T-helper 2 cell treated with Interferon-gamma antibody and Interleukin-4, amounts not matched to agents 5 μg/mL and 100 μg/mL, for 36 hours (primary cell): ENCODE measurements around the gene CHD9NB.
"Not testable (repeated sequence)": the region's sequence is repeated elsewhere in the genome, so short reads cannot be mapped to it uniquely, and the experiment has no call there.

Experiments used
- DNase-seq: peaks from one replicate; pipeline ENCODE4 v3.0.0; 2021; ENCODE audit warnings: low spot score
- H3K27ac Mint-ChIP-seq: one replicate; pipeline ENCODE4 v1.8.0; 2021; ENCODE audit warnings: mild to moderate bottlenecking, mixed read lengths
- H3K27me3 Mint-ChIP-seq: one replicate; pipeline ENCODE4 v1.8.0; 2021; ENCODE audit warnings: low read depth, mixed read lengths
- H3K36me3 Mint-ChIP-seq: one replicate; pipeline ENCODE4 v1.8.0; 2021; ENCODE audit warnings: low read depth, mixed read lengths
- H3K4me1 Mint-ChIP-seq: one replicate; pipeline ENCODE4 v1.8.0; 2021; ENCODE audit warnings: low read depth, mixed read lengths
- H3K4me3 Mint-ChIP-seq: one replicate; pipeline ENCODE4 v1.8.0; 2022; ENCODE audit warnings: mild to moderate bottlenecking, moderate library complexity, mixed read lengths
- H3K9me3 Mint-ChIP-seq: one replicate; pipeline ENCODE4 v1.8.0; 2021; ENCODE audit warnings: mixed read lengths

CHD9NB gene

GRCh38 chr16:53075461-53075860, 22.8 kb upstream of the CHD9NB start:
- not testable (repeated sequence) for H3K4me3 Mint-ChIP-seq, H3K4me1 Mint-ChIP-seq, H3K27ac Mint-ChIP-seq, DNase-seq, H3K27me3 Mint-ChIP-seq
- peaks cover 23% of the 10 kb centered on the region for H3K9me3 Mint-ChIP-seq
- peaks cover 22% of the 10 kb centered on the region for H3K36me3 Mint-ChIP-seq

- H3K27ac Mint-ChIP-seq, H3K27me3 Mint-ChIP-seq, DNase-seq, H3K4me3 Mint-ChIP-seq: not testable (repeated sequence)
- Mint-ChIP-seq H3K36me3 (peaks cover 28% of the 10 kb centered on the region), H3K9me3 (peaks cover 23% of the 10 kb centered on the region), H3K4me1 (peaks cover 11% of the 10 kb centered on the region)
Measured at GRCh38 chr16:53074296-53074695, 21.6 kb upstream of the CHD9NB start.

- peaks cover 20% of the 10 kb centered on the region for H3K4me1 Mint-ChIP-seq
- H3K27me3 Mint-ChIP-seq, result no peaks in the 10 kb centered on the region
- DNase-seq, result no peak
- no peak overlapping the region for H3K4me3 Mint-ChIP-seq
- H3K27ac Mint-ChIP-seq, result no peak overlapping the region
- H3K36me3 Mint-ChIP-seq, result peaks cover 30% of the 10 kb centered on the region
- peaks cover 21% of the 10 kb centered on the region for H3K9me3 Mint-ChIP-seq
Measured at GRCh38 chr16:53073022-53073421, 20.3 kb upstream of the CHD9NB start.

- H3K4me3 Mint-ChIP-seq, result no peak overlapping the region
Measured at GRCh38 chr16:53071748-53072301, 19.1 kb upstream of the CHD9NB start.

GRCh38 chr16:53069772-53070171, 17.1 kb upstream of the CHD9NB start:
- H3K27ac Mint-ChIP-seq, result no peak overlapping the region
- peaks cover 33% of the 10 kb centered on the region for H3K4me1 Mint-ChIP-seq
- no peaks in the 10 kb centered on the region for H3K27me3 Mint-ChIP-seq
- DNase-seq, result no peak
- H3K36me3 Mint-ChIP-seq, result peaks cover 23% of the 10 kb centered on the region
- H3K9me3 Mint-ChIP-seq, result peaks cover 13% of the 10 kb centered on the region
- no peak overlapping the region for H3K4me3 Mint-ChIP-seq

More at GRCh38 chr16:53071748-53072301, 19.1 kb upstream of the CHD9NB start:
- DNase-seq, result no peak
- Mint-ChIP-seq H3K27ac (no peak overlapping the region), H3K9me3 (peaks cover 20% of the 10 kb centered on the region), H3K4me1 (peaks cover 26% of the 10 kb centered on the region), H3K36me3 (peaks cover 31% of the 10 kb centered on the region), H3K27me3 (no peaks in the 10 kb centered on the region)

- peak overlapping the region; percentile 38 for H3K4me3 Mint-ChIP-seq
- peak overlapping the region; percentile 56 for H3K27ac Mint-ChIP-seq
- no peaks in the 10 kb centered on the region for H3K27me3 Mint-ChIP-seq
- H3K36me3 Mint-ChIP-seq, result peaks cover 13% of the 10 kb centered on the region
- H3K9me3 Mint-ChIP-seq, result peaks cover 4% of the 10 kb centered on the region
- H3K4me1 Mint-ChIP-seq, result peaks cover 39% of the 10 kb centered on the region
- DNase-seq, result no peak
Measured at GRCh38 chr16:53068423-53068833, 15.7 kb upstream of the CHD9NB start.

- Mint-ChIP-seq H3K4me3 (no peak overlapping the region), H3K4me1 (peaks cover 39% of the 10 kb centered on the region), H3K9me3 (no peaks in the 10 kb centered on the region), H3K27ac (no peak overlapping the region), H3K36me3 (peaks cover 13% of the 10 kb centered on the region), H3K27me3 (no peaks in the 10 kb centered on the region)
- no peak for DNase-seq
Measured at GRCh38 chr16:53067675-53068074, 15.0 kb upstream of the CHD9NB start.

- Mint-ChIP-seq H3K27me3 (no peaks in the 10 kb centered on the region), H3K27ac (no peak overlapping the region), H3K9me3 (no peaks in the 10 kb centered on the region)
Measured at GRCh38 chr16:53065461-53066061, 12.9 kb upstream of the CHD9NB start.

GRCh38 chr16:53064081-53064578, 11.4 kb upstream of the CHD9NB start:
- H3K9me3 Mint-ChIP-seq, result no peaks in the 10 kb centered on the region

More at GRCh38 chr16:53065461-53066061, 12.9 kb upstream of the CHD9NB start:
- no peak overlapping the region for H3K4me3 Mint-ChIP-seq
- H3K4me1 Mint-ChIP-seq, result peaks cover 51% of the 10 kb centered on the region
- peaks cover 13% of the 10 kb centered on the region for H3K36me3 Mint-ChIP-seq
- DNase-seq, result no peak

GRCh38 chr16:53061701-53062159, 9.0 kb upstream of the CHD9NB start:
- peak overlapping the region; percentile 71 for H3K27ac Mint-ChIP-seq
- H3K36me3 Mint-ChIP-seq, result no peaks in the 10 kb centered on the region
- H3K9me3 Mint-ChIP-seq, result no peaks in the 10 kb centered on the region
- peak; percentile 54 for DNase-seq
- H3K27me3 Mint-ChIP-seq, result no peaks in the 10 kb centered on the region
- H3K4me1 Mint-ChIP-seq, result peaks cover 37% of the 10 kb centered on the region
- peak overlapping the region; percentile 66 for H3K4me3 Mint-ChIP-seq

More at GRCh38 chr16:53064081-53064578, 11.4 kb upstream of the CHD9NB start:
- H3K27ac Mint-ChIP-seq, result no peak overlapping the region
- H3K4me3 Mint-ChIP-seq, result no peak overlapping the region
- H3K36me3 Mint-ChIP-seq, result peaks cover 5% of the 10 kb centered on the region
- DNase-seq, result no peak
- no peaks in the 10 kb centered on the region for H3K27me3 Mint-ChIP-seq
- peaks cover 39% of the 10 kb centered on the region for H3K4me1 Mint-ChIP-seq

GRCh38 chr16:53061256-53061655, 8.6 kb upstream of the CHD9NB start:
- H3K36me3 Mint-ChIP-seq, result no peaks in the 10 kb centered on the region
- H3K9me3 Mint-ChIP-seq, result no peaks in the 10 kb centered on the region
- H3K4me3 Mint-ChIP-seq, result peak overlapping the region; percentile 66
- H3K27me3 Mint-ChIP-seq, result no peaks in the 10 kb centered on the region
- H3K27ac Mint-ChIP-seq, result peak overlapping the region; percentile 64
- peaks cover 39% of the 10 kb centered on the region for H3K4me1 Mint-ChIP-seq
- no peak for DNase-seq

- no peak overlapping the region for H3K27ac Mint-ChIP-seq
- no peaks in the 10 kb centered on the region for H3K9me3 Mint-ChIP-seq
- no peak overlapping the region for H3K4me3 Mint-ChIP-seq
- peaks cover 41% of the 10 kb centered on the region for H3K4me1 Mint-ChIP-seq
- DNase-seq, result no peak
- H3K36me3 Mint-ChIP-seq, result no peaks in the 10 kb centered on the region
- H3K27me3 Mint-ChIP-seq, result no peaks in the 10 kb centered on the region
Measured at GRCh38 chr16:53059672-53060071, 7.0 kb upstream of the CHD9NB start.

- no peaks in the 10 kb centered on the region for H3K27me3 Mint-ChIP-seq
- no peak for DNase-seq
- H3K4me3 Mint-ChIP-seq, result no peak overlapping the region
- H3K27ac Mint-ChIP-seq, result no peak overlapping the region
- peaks cover 40% of the 10 kb centered on the region for H3K4me1 Mint-ChIP-seq
- no peaks in the 10 kb centered on the region for H3K9me3 Mint-ChIP-seq
- H3K36me3 Mint-ChIP-seq, result no peaks in the 10 kb centered on the region
Measured at GRCh38 chr16:53058882-53059281, 6.2 kb upstream of the CHD9NB start.

- H3K4me3 Mint-ChIP-seq, result no peak overlapping the region
- H3K9me3 Mint-ChIP-seq, result no peaks in the 10 kb centered on the region
- no peak overlapping the region for H3K27ac Mint-ChIP-seq
Measured at GRCh38 chr16:53058441-53058840, 5.7 kb upstream of the CHD9NB start.

More at GRCh38 chr16:53058441-53058840, 5.7 kb upstream of the CHD9NB start:
- no peaks in the 10 kb centered on the region for H3K27me3 Mint-ChIP-seq
- DNase-seq, result no peak
- no peaks in the 10 kb centered on the region for H3K36me3 Mint-ChIP-seq
- peaks cover 40% of the 10 kb centered on the region for H3K4me1 Mint-ChIP-seq
